Measurements from ENCODE around the gene NSFL1C.
"Not testable (repeated sequence)": the region's sequence is repeated elsewhere in the genome, so short reads cannot be mapped to it uniquely, and the experiment has no call there.

NSFL1C gene

GRCh38 chr20:1423625-1424106 lies 43.0 kb downstream of the NSFL1C start:
- no peak for DNase-seq (ENCODE audit: low read depth)

GRCh38 chr20:1423206-1423605 lies 43.4 kb downstream of the NSFL1C start:
- no peak for DNase-seq (ENCODE audit: low read depth)

DNA sequence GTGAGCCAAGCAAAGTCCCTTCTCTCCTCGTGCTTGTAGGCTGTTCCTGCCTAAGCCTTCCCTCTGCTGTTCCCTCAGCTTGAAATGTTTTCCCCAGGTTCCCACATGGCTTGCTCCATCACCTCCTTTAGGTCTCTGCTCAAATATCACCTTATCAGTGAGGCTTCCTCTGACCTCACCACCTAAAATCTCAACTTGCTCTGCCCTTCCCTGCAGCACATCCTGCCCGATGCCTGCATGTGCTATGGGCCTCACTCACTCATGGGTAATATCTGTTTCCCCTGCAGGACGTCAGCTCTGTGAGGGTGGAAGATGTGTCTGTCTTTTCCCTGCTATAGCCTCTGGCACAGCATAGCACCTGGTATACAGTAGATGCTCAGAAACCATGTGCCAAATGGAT lies 43.9 kb downstream of the NSFL1C start:
- no peak for DNase-seq (ENCODE audit: low read depth)

- DNase-seq (ENCODE audit: low read depth), result no peak
Observed at GRCh38 chr20:1420066-1420465, 46.6 kb downstream of the NSFL1C start.

GRCh38 chr20:1418350-1418749 lies 48.3 kb downstream of the NSFL1C start:
- DNase-seq (ENCODE audit: low read depth), result no peak

- no peak for DNase-seq (ENCODE audit: low read depth)
Observed at GRCh38 chr20:1417790-1418189, 48.9 kb downstream of the NSFL1C start.

GRCh38 chr20:1417273-1417672 lies 49.4 kb downstream of the NSFL1C start:
- no peak for DNase-seq (ENCODE audit: low read depth)

DNA sequence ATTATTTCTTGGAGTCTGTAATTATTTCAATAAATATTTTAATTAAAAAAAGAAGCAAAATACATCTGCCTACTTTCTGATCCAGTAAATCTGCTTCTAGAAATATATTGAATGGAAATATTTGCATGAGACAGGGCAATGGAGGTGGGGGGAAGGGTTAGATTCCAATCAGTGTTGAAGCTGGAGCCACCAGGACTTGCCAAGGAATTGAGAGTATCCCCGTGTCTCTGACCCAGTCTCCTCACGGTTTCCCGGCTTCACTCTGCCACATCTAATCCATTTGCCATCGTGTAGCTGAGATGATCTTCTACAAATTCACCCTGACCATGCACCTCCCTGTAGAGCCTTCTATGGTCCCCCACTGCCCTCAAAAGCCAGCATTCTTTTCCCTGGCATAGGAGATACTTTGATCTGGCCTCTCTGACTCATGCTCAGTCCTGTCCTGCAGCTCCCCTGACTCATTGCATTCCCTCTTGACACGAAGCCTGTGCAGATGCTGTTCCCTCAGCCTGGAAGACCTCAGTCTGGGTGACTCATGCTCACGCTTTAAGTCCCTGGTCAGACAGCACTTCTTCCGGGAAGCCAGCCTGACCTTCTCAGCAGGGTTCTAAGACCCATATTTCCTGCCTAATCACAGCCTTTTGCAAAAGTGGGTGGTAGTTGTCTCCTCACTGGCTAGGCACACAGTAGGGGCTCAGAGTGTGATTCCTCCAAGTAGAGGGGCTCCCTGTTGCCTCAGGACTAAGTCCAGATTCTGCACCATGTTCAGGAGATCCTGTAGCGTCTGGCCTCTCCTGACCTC lies 50.8 kb downstream of the NSFL1C start:
- DNase-seq (ENCODE audit: low read depth), result no peak

DNA sequence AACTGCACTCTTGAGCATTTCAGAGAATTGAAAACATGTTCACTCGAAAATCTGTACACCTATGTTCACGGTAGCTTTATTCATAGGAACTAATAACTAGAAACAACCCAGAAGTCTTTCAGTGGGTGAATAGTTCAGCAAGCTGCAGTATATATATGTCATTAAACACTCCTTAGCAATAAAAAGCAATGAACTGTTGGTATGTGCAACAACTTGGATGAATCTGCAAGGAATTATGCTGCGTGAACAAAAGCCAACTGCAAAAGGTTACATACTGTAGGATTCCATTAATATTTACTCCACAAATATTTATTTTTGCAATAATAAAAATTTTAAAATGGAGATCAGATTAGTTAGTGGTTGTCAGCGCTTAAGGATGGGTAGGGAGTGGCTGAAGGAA lies 51.7 kb downstream of the NSFL1C start:
- no peak for DNase-seq (ENCODE audit: low read depth)

DNA sequence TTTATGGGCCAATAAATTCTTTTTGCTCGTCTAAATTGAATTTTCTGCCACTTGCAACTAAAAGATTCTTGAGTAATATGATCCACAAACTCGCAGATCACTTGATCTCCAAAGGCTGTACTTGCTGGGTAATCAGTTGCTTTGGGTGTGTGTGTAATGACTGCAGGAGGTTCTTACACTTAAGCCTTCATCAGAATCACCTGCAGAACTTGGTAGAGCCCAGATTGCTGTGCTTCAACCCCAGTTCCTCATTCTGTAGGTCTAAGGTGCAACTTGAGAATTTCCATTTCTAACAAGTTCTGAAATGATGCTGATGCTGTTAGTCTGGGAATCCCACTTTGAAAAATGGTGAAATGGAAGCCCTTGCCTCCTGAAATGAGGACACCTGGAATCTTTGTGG lies 60.8 kb downstream of the NSFL1C start:
- DNase-seq (ENCODE audit: low read depth), result no peak

- no peak for DNase-seq (ENCODE audit: low read depth)
Observed at GRCh38 chr20:1403624-1404023, 63.0 kb downstream of the NSFL1C start.

- no peak for DNase-seq (ENCODE audit: low read depth)
Observed at GRCh38 chr20:1402149-1402548, 64.5 kb downstream of the NSFL1C start.

GRCh38 chr20:1401451-1401907 lies 65.2 kb downstream of the NSFL1C start:
- no peak for DNase-seq (ENCODE audit: low read depth)

GRCh38 chr20:1399678-1400366 lies 66.8 kb downstream of the NSFL1C start:
- not testable (repeated sequence) for DNase-seq (ENCODE audit: low read depth)

DNA sequence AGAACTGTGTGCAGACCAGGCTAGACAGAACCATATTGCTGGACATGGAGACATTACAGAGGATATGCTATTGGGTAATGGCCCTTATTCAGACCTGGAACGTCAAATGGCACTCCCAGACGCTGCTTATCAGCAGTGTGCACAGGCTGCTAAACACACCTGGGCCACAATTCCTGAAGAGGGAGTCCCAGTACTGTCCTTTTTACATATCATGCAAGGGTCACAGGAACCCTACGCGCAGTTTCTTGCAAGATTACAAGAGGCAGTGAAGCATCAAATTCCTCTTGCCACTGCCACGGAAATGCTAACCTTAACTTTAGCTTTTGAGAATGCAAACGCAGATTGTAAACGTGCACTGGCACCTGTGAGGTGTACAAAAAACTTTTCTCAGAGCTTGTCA lies 68.5 kb downstream of the NSFL1C start:
- DNase-seq (ENCODE audit: low read depth), result not testable (repeated sequence)

- no peak for DNase-seq (ENCODE audit: low read depth)
Observed at GRCh38 chr20:1397710-1398109, 68.9 kb downstream of the NSFL1C start.

GRCh38 chr20:1396702-1397101 lies 69.9 kb downstream of the NSFL1C start:
- DNase-seq (ENCODE audit: low read depth), result no peak

GRCh38 chr20:1396264-1396663 lies 70.4 kb downstream of the NSFL1C start:
- DNase-seq (ENCODE audit: low read depth), result no peak

GRCh38 chr20:1394686-1395085 lies 72.0 kb downstream of the NSFL1C start:
- no peak for DNase-seq (ENCODE audit: low read depth)

DNA sequence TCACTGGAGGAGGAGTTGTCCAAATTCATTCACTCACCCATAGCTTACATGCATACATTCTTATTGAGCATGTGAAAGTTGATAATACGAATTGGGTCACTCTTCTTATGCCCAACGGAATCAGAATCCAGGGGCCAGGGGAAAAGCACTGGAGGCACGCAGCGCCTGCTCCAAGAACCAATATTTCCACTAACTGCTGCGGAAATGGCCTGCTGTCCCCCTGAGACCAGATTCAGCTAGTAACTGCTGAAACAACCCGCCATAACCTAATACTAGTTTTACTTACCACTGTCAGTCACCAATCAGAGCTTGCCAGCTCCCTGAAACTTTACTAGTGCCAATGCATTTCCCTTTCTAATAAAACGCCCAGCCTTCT lies 73.2 kb downstream of the NSFL1C start:
- DNase-seq (ENCODE audit: low read depth), result no peak

GRCh38 chr20:1392693-1393506 lies 73.7 kb downstream of the NSFL1C start, which contains the start of gene FKBP1A:
Gene FKBP1A (minus strand): TSS chr20:1393054. CDS start chr20:1392998, 56 bp downstream.
- DNase-seq (ENCODE audit: low read depth), result peak; percentile 89

GRCh38 chr20:1392443-1392692 lies 74.3 kb downstream of the NSFL1C start:
- DNase-seq (ENCODE audit: low read depth), result no peak

Measured in activated T-helper 9 cell treated with anti-CD3 and anti-CD28 coated beads, Interleukin-2, amount 50 U/mL, for 16 hours (primary cell).